GM21529 (cell line): Measurements from ENCODE around the gene CCRL2.
"Not testable (repeated sequence)": the region's sequence is repeated elsewhere in the genome, so short reads cannot be mapped to it uniquely, and the experiment has no call there.

ENCODE experiments used
- ATAC-seq: cut with Tn5 transposase; IDR thresholded peaks from one replicate; pipeline ENCODE4 v1.9.1; 2021; ENCODE audit not compliant: unreplicated experiment

Gene CCRL2

GRCh38 chr3:46378426-46378942, 28.6 kb upstream of the CCRL2 start:
- ATAC-seq: no peak

- ATAC-seq: no peak
Measured at GRCh38 chr3:46380471-46381221, 26.4 kb upstream of the CCRL2 start.

- ATAC-seq: no peak
Measured at GRCh38 chr3:46381625-46382024, 25.4 kb upstream of the CCRL2 start.

- ATAC-seq: no peak
Measured at GRCh38 chr3:46383211-46383950, 23.7 kb upstream of the CCRL2 start.

GRCh38 chr3:46383951-46384330, 23.1 kb upstream of the CCRL2 start:
- ATAC-seq: no peak

GRCh38 chr3:46386205-46386604, 20.9 kb upstream of the CCRL2 start:
- ATAC-seq: no peak

- ATAC-seq: not testable (repeated sequence)
Measured at GRCh38 chr3:46388847-46389246, 18.2 kb upstream of the CCRL2 start.

- no peak for ATAC-seq
Measured at GRCh38 chr3:46389306-46389705, 17.8 kb upstream of the CCRL2 start.

GRCh38 chr3:46391526-46391925, 15.5 kb upstream of the CCRL2 start:
- ATAC-seq: not testable (repeated sequence)

GRCh38 chr3:46393011-46393410, 14.0 kb upstream of the CCRL2 start:
- ATAC-seq: no peak

GRCh38 chr3:46393554-46394434, 13.3 kb upstream of the CCRL2 start:
- no peak for ATAC-seq

- ATAC-seq: no peak
Measured at GRCh38 chr3:46395210-46395661, 11.8 kb upstream of the CCRL2 start.

GRCh38 chr3:46395766-46396530, 11.1 kb upstream of the CCRL2 start:
- ATAC-seq: no peak

GRCh38 chr3:46397111-46397510, 9.9 kb upstream of the CCRL2 start:
- no peak for ATAC-seq

GRCh38 chr3:46398186-46398955, 8.7 kb upstream of the CCRL2 start:
- no peak for ATAC-seq

- ATAC-seq: no peak
Measured at GRCh38 chr3:46399098-46399497, 8.0 kb upstream of the CCRL2 start.

- ATAC-seq: no peak
Measured at GRCh38 chr3:46399557-46399956, 7.5 kb upstream of the CCRL2 start.

GRCh38 chr3:46400000-46400734, 6.9 kb upstream of the CCRL2 start:
- no peak for ATAC-seq

GRCh38 chr3:46400846-46401245, 6.2 kb upstream of the CCRL2 start:
- ATAC-seq: no peak
